Psoas muscle (tissue), 8 donors: ENCODE data around the gene STAT3. TPM values are rescaled to one million over a fixed set of nuclear protein-coding genes. Genes with fewer than 3 reads are reported as not detected.

Experiments
- ATAC-seq, 4 donors: fragments of 200-7000 bp; cut with Tn5 transposase; one replicate each; pipeline ENCODE4 v1.9.1; 2020; ENCODE audit warnings: moderate library complexity in 3 of 4, mild to moderate bottlenecking in 2 of 4
- DNase-seq, 2 donors: peaks; one replicate each; pipeline ENCODE4 v3.0.0-alpha.2; 2020
- H3K27ac ChIP-seq: fragments of 200-600 bp; one replicate; pipeline ENCODE4 v1.8.0; 2022
- H3K27me3 ChIP-seq, 3 donors: fragments of 200-600 bp in 1 of 3; one replicate each; pipeline versions ENCODE4 v1.6.1 to v1.8.0; 2013 to 2022; ENCODE audit warnings: low read length in 2 of 3, mild to moderate bottlenecking in 2 of 3, moderate library complexity in 1 of 3; ENCODE audit not compliant: insufficient read depth in 3 of 3
- H3K36me3 ChIP-seq, 2 donors: fragments of 200-600 bp in 1 of 2; one replicate each; pipeline versions ENCODE4 v1.6.1 to v1.8.0; 2013 to 2022; ENCODE audit warnings: low read depth in 1 of 2, mild to moderate bottlenecking in 1 of 2, moderate library complexity in 1 of 2; ENCODE audit not compliant: insufficient read depth in 1 of 2
- H3K4me1 ChIP-seq: fragments of 200-600 bp; one replicate; pipeline ENCODE4 v1.8.0; 2022
- H3K4me3 ChIP-seq: fragments of 200-600 bp; one replicate; pipeline ENCODE4 v1.8.0; 2022; ENCODE audit warnings: mild to moderate bottlenecking
- H3K9me3 ChIP-seq: fragments of 200-600 bp; one replicate; pipeline ENCODE4 v1.8.0; 2022
- WGBS, 3 donors: extraction: QIAGEN DNeasy Blood & Tissue Kit; methylation state at CpG; one replicate each; pipeline versions ENCODE4 v1.1.6 to v1.1.7; 2013; 5-methylcytosine and 5-hydroxymethylcytosine counted together
- intact Hi-C, 2 donors: fragments of 100-400 bp; cut with DNase I; formaldehyde crosslinking; loops; one replicate each; pipeline versions ENCODE4 v1.11.0 to v1.14.2; 2022
- polyA plus RNA-seq, 3 donors: library from polyadenylated mRNA; stranded (reverse); fragments of 200-250 nt; gene quantifications; one replicate each; pipeline ENCODE4 v1.2.3, GENCODE V29; 2013
- total RNA-seq, 4 donors: library from RNA; stranded (reverse); fragmentation: NEBNext Ultra II Directional in 2 of 4; extraction: Animal tissue kit (Norgen Biotek cat#: 25700) in 2 of 4; gene quantifications; one replicate each; pipeline versions ENCODE4 v1.2.1 to v1.2.4, GENCODE V29; 2021 to 2023
- TF ChIP-seq, protein P1 (sequence below): fragments of 200-600 bp; IDR thresholded peaks from one replicate; pipeline ENCODE4 v1.8.0; 2022; ENCODE audit warnings: antibody characterized with exemption
- donor health status: healthy with polysubstance abuse.
- donor health status: DM: no; HTN: no; CAD: no; lungs with moderate emphysema.
- donor health status: Bipolar disorder and iron deficiency.
- donor health status: healthy.
- donor health status: DM: yes; HTN: yes; CAD: no.
- donor health status: DM: no; HTN: no; CAD: no.
- donor health status: DM: no; HTN: no; CAD: no.
- donor health status: DM: yes; HTN: yes; CAD: no.

The STAT3 gene
- total and polyA plus RNA-seq, 7 donors, result 67.3 to 279 (median 111) TPM

DNA sequence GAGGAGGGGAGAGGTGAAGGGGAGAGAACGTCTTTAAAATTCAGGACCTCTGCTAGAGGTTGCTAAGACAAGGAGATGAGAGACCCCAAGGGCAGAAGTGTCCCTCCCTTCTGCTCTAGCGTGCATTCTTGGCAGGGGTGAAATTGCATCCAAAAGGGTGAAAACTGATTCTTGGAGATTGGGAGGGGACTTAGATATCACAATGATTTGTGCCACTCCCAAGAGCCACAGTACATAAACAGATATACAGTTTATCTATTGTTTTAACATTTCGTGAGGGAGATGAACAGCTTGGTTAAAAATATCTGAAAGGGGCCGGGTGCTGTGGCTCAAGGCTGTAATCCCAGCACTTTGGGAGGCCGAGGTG lies 22.1 kb upstream of the STAT3 start:
- H3K27ac ChIP-seq, result peak overlapping the region; percentile 90
- intact Hi-C loops, result no loop called here
- no peaks in the 10 kb centered on the region for H3K9me3 ChIP-seq
- H3K4me1 ChIP-seq, result peaks cover 80% of the 10 kb centered on the region
- H3K36me3 ChIP-seq, result peaks cover 0 to 4% of the 10 kb centered on the region in 2 donors
- no peak for ATAC-seq
- WGBS, 3 donors, result 48 to 51% (median 49%) methylated on average over 5 of the region's 5 CpGs
- H3K4me3 ChIP-seq, result peak overlapping the region; percentile 37
- H3K27me3 ChIP-seq, result no peaks in the 10 kb centered on the region
- TF ChIP-seq, protein P1, sequence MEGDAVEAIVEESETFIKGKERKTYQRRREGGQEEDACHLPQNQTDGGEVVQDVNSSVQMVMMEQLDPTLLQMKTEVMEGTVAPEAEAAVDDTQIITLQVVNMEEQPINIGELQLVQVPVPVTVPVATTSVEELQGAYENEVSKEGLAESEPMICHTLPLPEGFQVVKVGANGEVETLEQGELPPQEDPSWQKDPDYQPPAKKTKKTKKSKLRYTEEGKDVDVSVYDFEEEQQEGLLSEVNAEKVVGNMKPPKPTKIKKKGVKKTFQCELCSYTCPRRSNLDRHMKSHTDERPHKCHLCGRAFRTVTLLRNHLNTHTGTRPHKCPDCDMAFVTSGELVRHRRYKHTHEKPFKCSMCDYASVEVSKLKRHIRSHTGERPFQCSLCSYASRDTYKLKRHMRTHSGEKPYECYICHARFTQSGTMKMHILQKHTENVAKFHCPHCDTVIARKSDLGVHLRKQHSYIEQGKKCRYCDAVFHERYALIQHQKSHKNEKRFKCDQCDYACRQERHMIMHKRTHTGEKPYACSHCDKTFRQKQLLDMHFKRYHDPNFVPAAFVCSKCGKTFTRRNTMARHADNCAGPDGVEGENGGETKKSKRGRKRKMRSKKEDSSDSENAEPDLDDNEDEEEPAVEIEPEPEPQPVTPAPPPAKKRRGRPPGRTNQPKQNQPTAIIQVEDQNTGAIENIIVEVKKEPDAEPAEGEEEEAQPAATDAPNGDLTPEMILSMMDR, result no peak
- DNase-seq, result no peak

DNA sequence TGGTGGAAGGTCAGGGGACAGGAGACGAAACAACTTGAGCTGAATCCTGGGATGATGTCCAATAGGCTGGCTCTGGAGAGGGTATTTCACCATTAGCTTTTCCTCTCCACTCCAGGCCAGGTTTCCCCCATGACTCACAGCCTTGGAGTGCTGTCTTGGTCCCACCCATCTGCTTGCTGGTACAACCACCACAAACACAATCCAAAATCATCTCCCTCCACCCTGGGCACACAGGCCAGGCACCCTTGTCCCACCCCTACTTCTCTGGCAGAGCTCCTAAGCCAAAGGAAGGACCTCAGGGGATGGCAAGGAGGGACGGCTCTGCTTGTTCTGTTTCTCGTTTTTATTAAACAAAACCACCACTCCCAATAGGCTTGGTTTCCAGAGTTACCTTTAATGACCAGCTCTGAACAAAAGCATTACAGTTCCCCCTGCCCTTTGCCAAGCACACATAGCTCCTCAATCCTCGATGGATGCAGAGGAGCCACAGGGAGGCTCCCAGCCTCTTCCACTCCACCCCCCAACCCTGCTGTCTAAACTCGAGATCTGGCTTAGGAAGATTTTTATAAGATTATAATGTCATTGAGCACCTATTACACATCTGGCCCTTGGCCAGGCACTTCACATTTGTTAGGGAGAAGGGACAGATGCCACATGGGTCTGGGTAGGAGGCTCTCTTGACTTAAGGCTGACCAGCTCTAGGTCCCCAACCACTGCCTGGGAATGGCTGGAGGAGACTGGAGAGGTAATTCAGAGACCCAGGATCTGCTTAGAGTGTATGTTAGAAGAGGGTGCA lies 21.5 kb upstream of the STAT3 start:
- peak overlapping the region; percentile 90 for H3K27ac ChIP-seq
- peak overlapping the region; percentile 37 for H3K4me3 ChIP-seq
- H3K4me1 ChIP-seq, result peaks cover 74% of the 10 kb centered on the region
- peaks cover 0 to 7% of the 10 kb centered on the region in 2 donors for H3K36me3 ChIP-seq
- TF ChIP-seq, protein P1, result no peak
- peak; percentile 75 to 83 (median 81) for ATAC-seq
- 3 to 6% (median 6%) methylated on average over 4 to 5 of the region's 5 CpGs for WGBS, 3 donors
- H3K27me3 ChIP-seq, result no peaks in the 10 kb centered on the region
- peak; percentile 80 to 92 for DNase-seq
- intact Hi-C loops, result loop anchor here in 1 of 2 donors (5.0 to 10.0 kb wide), 3 partner anchors 108 to 295 kb away; partner anchors contain the start of gene DHX58
- no peaks in the 10 kb centered on the region for H3K9me3 ChIP-seq

DNA sequence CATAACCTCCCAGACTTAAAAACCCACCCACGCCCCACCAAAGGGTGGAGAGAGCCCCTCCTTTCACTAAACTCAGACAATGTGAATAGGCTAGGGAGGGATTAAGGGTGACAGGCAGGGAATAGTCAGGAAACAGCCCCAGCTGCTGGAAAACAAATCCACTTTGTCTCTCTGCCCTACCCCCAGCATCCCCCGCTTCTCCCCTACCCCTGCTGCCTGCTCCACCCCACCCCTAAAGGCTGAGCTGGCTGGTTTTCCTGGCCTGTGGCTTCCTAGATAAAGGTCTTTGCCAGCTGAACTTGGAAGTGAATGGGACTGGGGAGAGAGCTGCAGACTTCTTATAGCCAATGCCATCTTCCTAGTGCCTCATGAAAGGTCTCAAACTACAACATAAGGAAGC lies 19.8 kb upstream of the STAT3 start:
- no peaks in the 10 kb centered on the region for H3K27me3 ChIP-seq
- peaks cover 62% of the 10 kb centered on the region for H3K4me1 ChIP-seq
- H3K36me3 ChIP-seq, result peaks cover 0 to 24% of the 10 kb centered on the region in 2 donors
- H3K27ac ChIP-seq, result peak overlapping the region; percentile 90
- DNase-seq (no peak), ATAC-seq (no peak)
- intact Hi-C loops, result loop anchor here in 1 of 2 donors (5.0 to 10.0 kb wide), 3 partner anchors 109 to 293 kb away; partner anchors contain the start of gene DHX58
- H3K4me3 ChIP-seq, result peak overlapping the region; percentile 23
- TF ChIP-seq, protein P1, result no peak
- H3K9me3 ChIP-seq, result no peaks in the 10 kb centered on the region
- 38 to 57% (median 48%) methylated on average over 2 of the region's 2 CpGs for WGBS, 3 donors

DNA sequence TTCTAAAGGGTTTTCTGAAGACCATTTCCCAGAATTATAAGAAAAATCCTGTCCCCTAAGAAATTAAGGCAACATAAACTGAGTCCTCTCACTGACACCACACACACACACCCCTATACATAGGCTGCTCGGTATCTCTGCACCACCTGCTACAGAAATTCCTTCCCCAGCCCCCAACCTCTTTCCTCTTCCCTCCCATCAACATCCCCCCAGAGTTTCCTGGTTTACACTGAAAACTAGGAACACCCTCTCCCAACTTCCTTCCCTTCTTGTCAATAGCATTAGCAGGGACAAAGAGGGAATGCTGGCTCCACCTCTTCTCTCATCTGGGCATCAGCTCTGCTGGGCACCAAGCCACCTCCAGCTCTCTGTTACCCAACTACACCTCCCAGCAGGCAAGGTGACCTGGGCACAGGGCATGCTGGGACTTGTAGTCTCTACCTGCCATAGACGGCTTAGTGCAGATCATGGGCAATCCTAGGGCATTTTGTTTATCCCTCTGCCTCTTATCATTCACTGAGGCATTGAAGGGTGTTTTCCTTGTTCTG lies 19.1 kb upstream of the STAT3 start:
- Histone ChIP-seq H3K36me3 (peaks cover 0 to 31% of the 10 kb centered on the region in 2 donors), H3K4me1 (peaks cover 62% of the 10 kb centered on the region), H3K4me3 (peak overlapping the region; percentile 37), H3K9me3 (no peaks in the 10 kb centered on the region), H3K27ac (peak overlapping the region; percentile 90), H3K27me3 (no peaks in the 10 kb centered on the region)
- intact Hi-C loops, result loop anchor here (2.0 to 10.0 kb wide), 6 partner anchors 19 to 293 kb away; partner anchors contain the start of genes DHX58 (in 1 of the 2) and STAT3 (in 1 of the 2)
- DNase-seq, result peak; percentile 83 to 94
- 0 to 4% (median 3%) methylated on average over 2 of the region's 2 CpGs for WGBS, 3 donors
- TF ChIP-seq, protein P1, result no peak
- ATAC-seq, result peak; percentile 82 to 85 (median 84)
